ENCODE results near the gene PAQR8. TPM values are rescaled to one million over a fixed set of nuclear protein-coding genes. Genes with fewer than 3 reads are reported as not detected.

PAQR8 gene, protein sequence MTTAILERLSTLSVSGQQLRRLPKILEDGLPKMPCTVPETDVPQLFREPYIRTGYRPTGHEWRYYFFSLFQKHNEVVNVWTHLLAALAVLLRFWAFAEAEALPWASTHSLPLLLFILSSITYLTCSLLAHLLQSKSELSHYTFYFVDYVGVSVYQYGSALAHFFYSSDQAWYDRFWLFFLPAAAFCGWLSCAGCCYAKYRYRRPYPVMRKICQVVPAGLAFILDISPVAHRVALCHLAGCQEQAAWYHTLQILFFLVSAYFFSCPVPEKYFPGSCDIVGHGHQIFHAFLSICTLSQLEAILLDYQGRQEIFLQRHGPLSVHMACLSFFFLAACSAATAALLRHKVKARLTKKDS
- polyA plus RNA-seq (2011; rRNA removed) (2.2 and 2.3 TPM in 2 replicates), polyA minus RNA-seq (2011; rRNA and poly(A)+ RNA removed) (1.5 and 2.5 TPM in 2 replicates)

DNA sequence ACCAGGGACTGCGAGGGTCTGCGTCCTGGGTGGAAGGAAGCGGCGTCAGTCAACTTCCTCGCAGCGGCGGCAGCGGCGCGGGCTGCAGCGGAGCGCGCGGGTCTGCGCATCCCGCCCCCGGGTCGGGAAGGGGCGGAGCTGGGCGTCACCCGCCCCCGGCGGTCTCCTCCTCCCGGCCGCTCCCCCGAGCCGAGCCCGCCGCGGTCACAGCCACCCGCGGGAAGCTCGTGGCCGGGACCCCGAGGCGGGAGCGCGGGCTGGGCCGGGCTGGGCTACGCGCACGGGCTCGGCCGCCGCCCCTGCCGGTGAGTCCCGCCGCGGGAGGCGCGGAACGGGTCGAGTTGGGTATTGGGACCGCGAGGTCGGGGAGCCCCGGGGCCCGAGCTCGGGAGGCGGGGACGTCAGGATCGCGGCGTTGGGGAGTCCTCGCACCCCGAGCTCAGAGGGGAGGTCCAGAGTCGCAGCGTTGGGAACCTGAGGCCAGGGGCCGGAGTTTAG lies at the start of gene PAQR8:
Gene PAQR8 (plus strand): TSS at position 207 of the 498 bp plus-strand sequence. CDS start 41,063 bp downstream, outside the sequence.
- Histone ChIP-seq H3K27me3 (ENCODE audit: control insufficient read depth, insufficient read depth, low read length) (no peaks in the 10 kb centered on the region), H3K36me3 (ENCODE audit: control insufficient read depth, insufficient read depth, low read length) (no peaks in the 10 kb centered on the region), H3K4me3 (ENCODE audit: low read depth, low read length) (peak within 1 kb of the TSS; percentile 86)
- TF ChIP-seq, protein P1, sequence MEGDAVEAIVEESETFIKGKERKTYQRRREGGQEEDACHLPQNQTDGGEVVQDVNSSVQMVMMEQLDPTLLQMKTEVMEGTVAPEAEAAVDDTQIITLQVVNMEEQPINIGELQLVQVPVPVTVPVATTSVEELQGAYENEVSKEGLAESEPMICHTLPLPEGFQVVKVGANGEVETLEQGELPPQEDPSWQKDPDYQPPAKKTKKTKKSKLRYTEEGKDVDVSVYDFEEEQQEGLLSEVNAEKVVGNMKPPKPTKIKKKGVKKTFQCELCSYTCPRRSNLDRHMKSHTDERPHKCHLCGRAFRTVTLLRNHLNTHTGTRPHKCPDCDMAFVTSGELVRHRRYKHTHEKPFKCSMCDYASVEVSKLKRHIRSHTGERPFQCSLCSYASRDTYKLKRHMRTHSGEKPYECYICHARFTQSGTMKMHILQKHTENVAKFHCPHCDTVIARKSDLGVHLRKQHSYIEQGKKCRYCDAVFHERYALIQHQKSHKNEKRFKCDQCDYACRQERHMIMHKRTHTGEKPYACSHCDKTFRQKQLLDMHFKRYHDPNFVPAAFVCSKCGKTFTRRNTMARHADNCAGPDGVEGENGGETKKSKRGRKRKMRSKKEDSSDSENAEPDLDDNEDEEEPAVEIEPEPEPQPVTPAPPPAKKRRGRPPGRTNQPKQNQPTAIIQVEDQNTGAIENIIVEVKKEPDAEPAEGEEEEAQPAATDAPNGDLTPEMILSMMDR (IDR thresholded peaks at IDR 0.05; ENCODE audit: insufficient read depth, low read depth, low read length), result no peak
- ChIA-PET POLR2A (interaction anchor here (0.7 to 0.8 kb wide), 2 partner anchors 10 to 30 kb away, joined by 3 to 4 read pairs; no protein-coding TSS in a partner anchor), CTCF (interaction anchor here (0.7 to 2.4 kb wide), 9 partner anchors 9 to 75 kb away, joined by 3 to 11 read pairs (median 4); no protein-coding TSS in a partner anchor)
- no peak for DNase-seq (ENCODE audit: low read depth)

DNA sequence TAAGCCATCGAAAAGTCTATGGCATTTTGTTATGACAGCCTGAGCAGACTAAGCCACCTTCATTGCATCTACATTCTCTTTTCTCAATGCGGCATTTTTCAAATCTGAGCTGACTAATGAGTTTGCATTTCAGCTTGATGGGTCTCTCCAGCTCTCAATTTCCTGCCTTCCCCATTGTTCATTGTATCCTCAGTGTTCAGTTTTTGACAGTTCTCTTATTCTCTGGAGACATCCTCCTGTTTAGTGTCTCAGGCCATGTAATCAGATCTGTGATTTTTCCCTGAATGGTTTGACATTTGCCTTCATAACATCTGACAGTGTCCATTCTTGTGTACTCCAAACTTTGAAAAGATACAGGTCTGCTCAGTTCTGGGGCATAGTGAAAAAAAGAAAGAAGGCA lies 49.5 kb upstream of the PAQR8 start:
- no peaks in the 10 kb centered on the region for H3K27me3 ChIP-seq (ENCODE audit: control insufficient read depth, insufficient read depth, low read length)
- H3K36me3 ChIP-seq (ENCODE audit: control insufficient read depth, insufficient read depth, low read length), result no peaks in the 10 kb centered on the region
- DNase-seq (ENCODE audit: low read depth), result no peak
- H3K4me3 ChIP-seq (ENCODE audit: low read depth, low read length), result no peak overlapping the region
- ChIA-PET POLR2A (no interaction called here), CTCF (interaction anchor here (0.6 kb wide), 2 partner anchors 25 to 1742 kb away, joined by 4 to 5 read pairs; no protein-coding TSS in a partner anchor)
- TF ChIP-seq, protein P1 (IDR thresholded peaks at IDR 0.05; ENCODE audit: insufficient read depth, low read depth, low read length), result no peak

DNA sequence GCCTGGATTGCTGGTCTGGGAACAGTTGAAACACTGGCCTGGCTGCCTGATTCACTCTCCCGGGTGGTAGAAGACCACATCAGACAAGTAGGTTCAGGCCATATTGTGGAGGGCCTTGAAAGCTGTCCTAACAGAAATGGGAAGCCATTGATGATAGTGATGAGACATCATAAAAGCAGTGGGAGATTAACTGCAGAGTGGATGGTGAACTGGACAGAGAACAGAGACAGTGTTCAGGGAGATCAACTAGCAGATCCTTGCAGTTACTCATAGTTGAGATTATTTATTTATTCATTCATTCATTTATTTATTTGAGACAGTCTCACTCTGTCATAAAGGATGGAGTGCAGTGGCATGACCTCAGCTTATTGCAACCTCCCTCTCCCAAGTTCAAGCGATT lies 47.2 kb upstream of the PAQR8 start:
- no peak overlapping the region for H3K4me3 ChIP-seq (ENCODE audit: low read depth, low read length)
- CTCF ChIA-PET, result interaction anchor here (1.0 kb wide), 1 partner anchor 12 kb away, joined by 3 read pairs; no protein-coding TSS in a partner anchor
- TF ChIP-seq, protein P1 (IDR thresholded peaks at IDR 0.05; ENCODE audit: insufficient read depth, low read depth, low read length), result no peak
- POLR2A ChIA-PET, result no interaction called here
- DNase-seq (ENCODE audit: low read depth), result no peak
- H3K27me3 ChIP-seq (ENCODE audit: control insufficient read depth, insufficient read depth, low read length), result no peaks in the 10 kb centered on the region
- H3K36me3 ChIP-seq (ENCODE audit: control insufficient read depth, insufficient read depth, low read length), result no peaks in the 10 kb centered on the region

DNA sequence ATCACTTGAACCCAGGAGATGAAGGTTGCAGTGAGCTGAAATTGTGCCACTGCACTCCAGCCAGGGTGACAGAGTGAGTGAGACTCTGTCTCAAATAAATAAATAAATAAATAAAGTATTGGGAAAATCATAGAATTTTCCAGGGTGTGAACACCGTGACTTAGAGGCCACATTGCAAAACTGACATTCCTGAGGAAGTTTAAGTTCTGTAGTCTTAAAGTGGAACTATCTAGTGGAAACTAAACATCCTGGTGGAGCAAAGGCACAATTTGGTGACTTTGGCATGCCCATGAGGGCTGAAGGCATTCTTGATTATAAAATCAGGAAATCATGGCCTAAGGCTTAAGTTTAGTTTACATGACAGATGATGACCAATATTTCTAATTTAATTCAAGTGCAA lies 44.7 kb upstream of the PAQR8 start:
- CTCF ChIA-PET, result interaction anchor here (0.7 kb wide), 1 partner anchor 80 kb away, joined by 3 read pairs; no protein-coding TSS in a partner anchor
- Histone ChIP-seq H3K27me3 (ENCODE audit: control insufficient read depth, insufficient read depth, low read length) (no peaks in the 10 kb centered on the region), H3K36me3 (ENCODE audit: control insufficient read depth, insufficient read depth, low read length) (no peaks in the 10 kb centered on the region), H3K4me3 (ENCODE audit: low read depth, low read length) (no peak overlapping the region)
- POLR2A ChIA-PET, result no interaction called here
- DNase-seq (ENCODE audit: low read depth), result no peak
- TF ChIP-seq, protein P1 (IDR thresholded peaks at IDR 0.05; ENCODE audit: insufficient read depth, low read depth, low read length), result no peak

DNA sequence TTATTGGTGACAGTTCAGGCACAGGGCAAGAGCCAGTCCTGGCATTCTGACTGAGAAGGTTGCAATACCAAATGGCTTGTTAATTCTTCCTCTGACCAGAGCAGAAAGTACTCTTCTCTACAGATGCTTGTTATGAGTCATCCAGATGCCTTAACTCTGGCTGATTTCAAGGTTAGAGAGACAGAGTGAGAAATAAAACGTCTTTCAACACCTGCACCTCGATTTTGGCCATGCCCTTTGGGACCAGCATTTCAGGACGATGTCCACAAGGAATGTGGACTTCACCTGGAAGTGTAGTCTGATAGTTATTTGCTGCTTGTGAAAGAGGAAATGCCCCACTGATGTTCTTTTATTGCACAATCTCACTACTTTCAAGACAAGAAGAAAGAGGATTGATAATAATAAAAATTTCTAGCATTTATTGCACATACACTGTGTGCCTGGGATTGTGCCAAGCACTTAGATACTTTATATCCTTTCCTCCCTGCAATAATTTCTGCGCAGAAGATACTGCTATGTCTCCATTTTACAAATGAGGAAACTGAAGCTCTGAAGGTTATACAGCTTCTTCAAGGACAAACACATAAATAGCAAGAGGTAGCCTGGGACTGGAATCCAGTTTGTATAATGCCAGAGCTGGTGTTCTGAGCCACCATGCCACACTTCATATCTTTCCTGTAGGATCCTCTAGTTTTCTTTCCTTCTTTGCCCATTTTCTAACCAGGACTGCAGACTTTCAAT lies 43.9 kb upstream of the PAQR8 start:
- H3K27me3 ChIP-seq (ENCODE audit: control insufficient read depth, insufficient read depth, low read length), result no peaks in the 10 kb centered on the region
- ChIA-PET POLR2A (no interaction called here), CTCF (no interaction called here)
- TF ChIP-seq, protein P1 (IDR thresholded peaks at IDR 0.05; ENCODE audit: insufficient read depth, low read depth, low read length), result no peak
- DNase-seq (ENCODE audit: low read depth), result peak; percentile 25
- H3K36me3 ChIP-seq (ENCODE audit: control insufficient read depth, insufficient read depth, low read length), result no peaks in the 10 kb centered on the region
- H3K4me3 ChIP-seq (ENCODE audit: low read depth, low read length), result no peak overlapping the region
